ENCODE measurements around the gene SAMD14.

DNA sequence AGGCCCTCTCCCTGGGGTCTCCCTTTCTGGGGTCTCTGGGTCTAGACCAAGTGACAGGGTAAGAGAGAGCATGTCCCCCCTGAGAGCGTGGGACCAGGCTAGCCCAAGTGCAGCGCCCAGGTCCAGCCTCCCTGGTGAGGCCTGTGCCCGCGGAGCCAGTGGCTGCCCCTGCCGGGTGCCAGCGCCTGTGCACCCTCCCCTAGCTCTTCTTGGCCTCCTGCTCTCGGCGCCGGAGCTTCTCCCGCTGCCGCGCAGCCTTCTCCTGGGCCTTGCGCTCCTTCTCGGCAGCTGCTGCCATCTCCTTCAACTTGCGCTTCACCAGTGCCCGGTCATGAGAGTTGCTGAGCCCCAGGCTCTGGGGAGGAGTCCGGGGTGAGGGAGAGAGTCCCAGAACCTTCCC is 17.3 kb downstream of the SAMD14 start:
- TF ChIP-seq CBX5 (IDR thresholded peaks at IDR 0.05; ENCODE audit: low read depth) (no peak), SREBF1 (IDR thresholded peaks at IDR 0.05; ENCODE audit: low read length) (no peak), EZH2 (IDR thresholded peaks at IDR 0.05; ENCODE audit: borderline replicate concordance, control insufficient read depth, low read depth, low read length) (no peak), RAD21 (IDR thresholded peaks at IDR 0.05; ENCODE audit: insufficient read depth, low read depth, low read length) (no peak), YBX1 (IDR thresholded peaks at IDR 0.05) (no peak), EP300 (IDR thresholded peaks at IDR 0.05; ENCODE audit: borderline replicate concordance in 1 of 2, control insufficient read depth in 1 of 2, low read depth in 2 of 2, low read length in 2 of 2) (no peak)

Measured in GM12878 (cell line).